Measurements from ENCODE around the gene KIAA0825.

DNA sequence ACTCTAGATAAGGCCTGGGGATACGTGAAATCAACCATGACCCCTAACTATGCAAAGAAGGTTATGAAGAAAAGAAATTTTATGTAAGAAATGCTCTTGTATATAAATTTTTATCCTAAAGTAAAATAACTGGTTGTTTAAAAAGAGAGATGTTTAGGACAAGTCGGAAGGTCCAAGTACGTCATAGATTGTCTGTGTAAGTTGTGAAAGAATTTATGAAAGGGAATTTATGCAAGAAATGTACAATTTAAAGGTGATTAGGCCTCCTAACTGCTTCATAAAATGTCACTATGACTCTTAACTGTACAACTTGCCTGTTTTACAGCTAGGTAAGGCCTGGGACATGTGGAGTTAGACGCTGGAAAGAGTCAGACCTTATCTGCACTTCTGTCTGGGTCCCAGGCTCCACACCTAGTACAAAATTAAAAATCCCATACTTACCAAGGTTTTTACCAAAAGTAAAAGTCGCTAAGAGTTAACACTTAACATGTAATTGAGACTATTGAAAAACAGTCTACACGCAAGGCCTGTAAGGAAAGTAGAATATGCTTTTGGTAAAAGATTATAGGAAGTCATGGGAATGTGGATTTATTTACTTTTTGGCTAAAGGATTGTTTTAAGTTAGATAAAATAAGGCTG, 77.4 kb downstream of the KIAA0825 start:
- no peak for TF ChIP-seq POLR2A (IDR thresholded peaks at IDR 0.05)
- TF ChIP-seq, protein P1, sequence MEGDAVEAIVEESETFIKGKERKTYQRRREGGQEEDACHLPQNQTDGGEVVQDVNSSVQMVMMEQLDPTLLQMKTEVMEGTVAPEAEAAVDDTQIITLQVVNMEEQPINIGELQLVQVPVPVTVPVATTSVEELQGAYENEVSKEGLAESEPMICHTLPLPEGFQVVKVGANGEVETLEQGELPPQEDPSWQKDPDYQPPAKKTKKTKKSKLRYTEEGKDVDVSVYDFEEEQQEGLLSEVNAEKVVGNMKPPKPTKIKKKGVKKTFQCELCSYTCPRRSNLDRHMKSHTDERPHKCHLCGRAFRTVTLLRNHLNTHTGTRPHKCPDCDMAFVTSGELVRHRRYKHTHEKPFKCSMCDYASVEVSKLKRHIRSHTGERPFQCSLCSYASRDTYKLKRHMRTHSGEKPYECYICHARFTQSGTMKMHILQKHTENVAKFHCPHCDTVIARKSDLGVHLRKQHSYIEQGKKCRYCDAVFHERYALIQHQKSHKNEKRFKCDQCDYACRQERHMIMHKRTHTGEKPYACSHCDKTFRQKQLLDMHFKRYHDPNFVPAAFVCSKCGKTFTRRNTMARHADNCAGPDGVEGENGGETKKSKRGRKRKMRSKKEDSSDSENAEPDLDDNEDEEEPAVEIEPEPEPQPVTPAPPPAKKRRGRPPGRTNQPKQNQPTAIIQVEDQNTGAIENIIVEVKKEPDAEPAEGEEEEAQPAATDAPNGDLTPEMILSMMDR (IDR thresholded peaks at IDR 0.05 in 4 of 5, conservative IDR thresholded peaks at IDR 0.05 in 1 of 5): no peak
